ENCODE results near the gene SPTBN1. TPM values are rescaled to one million over a fixed set of nuclear protein-coding genes. Genes with fewer than 3 reads are reported as not detected.

The SPTBN1 gene
- total RNA-seq, 1 donor from 2014 or later = 813 TPM

- H3K9me3 ChIP-seq = no peaks in the 10 kb centered on the region
- peaks cover 78% of the 10 kb centered on the region for H3K4me1 ChIP-seq
- no peak overlapping the region for H3K4me3 ChIP-seq
- no peaks in the 10 kb centered on the region for H3K27me3 ChIP-seq
- peak overlapping the region; percentile 53 for H3K27ac ChIP-seq
- ATAC-seq = no peak
- DNase-seq = no peak
- intact Hi-C loops (cut with DNase I) = no loop called here
- peaks cover 59% of the 10 kb centered on the region for H3K36me3 ChIP-seq
- TF ChIP-seq CTCF (IDR thresholded peaks at IDR 0.05) = no peak
Measured at GRCh38 chr2:54668711-54669110, 212.6 kb downstream of the SPTBN1 start.

- Histone ChIP-seq H3K9me3 (no peaks in the 10 kb centered on the region), H3K36me3 (peaks cover 48% of the 10 kb centered on the region), H3K4me3 (no peak overlapping the region), H3K4me1 (peaks cover 86% of the 10 kb centered on the region), H3K27me3 (no peaks in the 10 kb centered on the region), H3K27ac (peak overlapping the region; percentile 53)
- no peak for TF ChIP-seq CTCF (IDR thresholded peaks at IDR 0.05)
- no peak for ATAC-seq
- DNase-seq = no peak
- intact Hi-C loops (cut with DNase I) = no loop called here
Measured at GRCh38 chr2:54669677-54670484, 213.8 kb downstream of the SPTBN1 start.

- no peak for DNase-seq
- intact Hi-C loops (cut with DNase I) = no loop called here
- peaks cover 83% of the 10 kb centered on the region for H3K4me1 ChIP-seq
- peaks cover 41% of the 10 kb centered on the region for H3K36me3 ChIP-seq
- ATAC-seq = no peak
- no peaks in the 10 kb centered on the region for H3K9me3 ChIP-seq
- no peaks in the 10 kb centered on the region for H3K27me3 ChIP-seq
- no peak for TF ChIP-seq CTCF (IDR thresholded peaks at IDR 0.05)
- no peak overlapping the region for H3K27ac ChIP-seq
- H3K4me3 ChIP-seq = no peak overlapping the region
Measured at GRCh38 chr2:54670485-54671009, 214.4 kb downstream of the SPTBN1 start.

GRCh38 chr2:54671010-54671409, 214.9 kb downstream of the SPTBN1 start:
- Histone ChIP-seq H3K27me3 (no peaks in the 10 kb centered on the region), H3K27ac (no peak overlapping the region), H3K4me1 (peaks cover 78% of the 10 kb centered on the region), H3K9me3 (no peaks in the 10 kb centered on the region), H3K36me3 (peaks cover 36% of the 10 kb centered on the region), H3K4me3 (no peak overlapping the region)
- DNase-seq (no peak), ATAC-seq (no peak)
- intact Hi-C loops (cut with DNase I) = no loop called here
- TF ChIP-seq CTCF (IDR thresholded peaks at IDR 0.05) = no peak

- no peaks in the 10 kb centered on the region for H3K9me3 ChIP-seq
- no peaks in the 10 kb centered on the region for H3K27me3 ChIP-seq
- no peak overlapping the region for H3K4me3 ChIP-seq
- peaks cover 68% of the 10 kb centered on the region for H3K4me1 ChIP-seq
- ATAC-seq = no peak
- H3K36me3 ChIP-seq = peaks cover 33% of the 10 kb centered on the region
- TF ChIP-seq CTCF (IDR thresholded peaks at IDR 0.05) = no peak
- intact Hi-C loops (cut with DNase I) = no loop called here
- DNase-seq = no peak
- H3K27ac ChIP-seq = peak overlapping the region; percentile 84
Measured at GRCh38 chr2:54671875-54672589, 215.9 kb downstream of the SPTBN1 start.

Measured in upper lobe of right lung (tissue), 1 donor.